ENCODE data around the gene GINS2. TPM values are rescaled to one million over a fixed set of nuclear protein-coding genes. Genes with fewer than 3 reads are reported as not detected.

The GINS2 gene
- total RNA-seq, 1 experiment from 2014 or later = 71.9 TPM

DNA sequence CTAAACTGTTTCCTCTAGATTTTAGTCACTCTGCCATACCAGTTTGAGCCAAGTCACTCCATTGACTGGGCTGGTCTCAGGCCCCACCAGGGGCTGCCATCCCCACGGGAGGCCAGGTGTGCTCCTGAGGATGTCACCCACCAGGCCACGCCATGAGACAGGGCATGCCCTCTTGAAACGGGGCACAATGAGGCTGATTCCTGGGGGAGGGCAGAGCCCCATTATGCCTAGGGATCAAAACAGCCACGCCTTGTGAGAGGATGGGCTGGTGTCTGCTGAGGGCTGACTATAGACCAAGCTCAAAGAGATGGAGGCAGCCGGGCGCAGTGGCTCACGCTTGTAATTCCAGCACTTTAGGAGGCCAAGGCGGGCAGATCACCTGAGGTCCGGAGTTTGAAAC lies 21.5 kb downstream of the GINS2 start:
- no TSS peak for BruUV-seq (replicated peaks)
- peaks cover 77% of the 10 kb centered on the region for H3K36me3 ChIP-seq (ENCODE audit: insufficient read depth, low read length, poor library complexity, severe bottlenecking)
- no peaks in the 10 kb centered on the region for H3K9me3 ChIP-seq (ENCODE audit: low read depth, low read length, poor library complexity, severe bottlenecking)
- no peak overlapping the region for H3K27ac ChIP-seq (ENCODE audit: low read depth, low read length, poor library complexity, severe bottlenecking)
- H3K4me3 ChIP-seq (ENCODE audit: low read depth, low read length, poor library complexity, severe bottlenecking) = no peak overlapping the region
- intact Hi-C loops (cut with micrococcal nuclease; ENCODE audit: unreplicated experiment) = no loop called here
- H3K4me1 ChIP-seq (ENCODE audit: insufficient read depth, low read length, poor library complexity, severe bottlenecking) = peaks cover 2% of the 10 kb centered on the region
- no peak for DNase-seq (ENCODE audit: low spot score)
- POLR2A ChIA-PET (ENCODE audit: low non-redundant PET) = no interaction called here
- TF ChIP-seq, protein P1, sequence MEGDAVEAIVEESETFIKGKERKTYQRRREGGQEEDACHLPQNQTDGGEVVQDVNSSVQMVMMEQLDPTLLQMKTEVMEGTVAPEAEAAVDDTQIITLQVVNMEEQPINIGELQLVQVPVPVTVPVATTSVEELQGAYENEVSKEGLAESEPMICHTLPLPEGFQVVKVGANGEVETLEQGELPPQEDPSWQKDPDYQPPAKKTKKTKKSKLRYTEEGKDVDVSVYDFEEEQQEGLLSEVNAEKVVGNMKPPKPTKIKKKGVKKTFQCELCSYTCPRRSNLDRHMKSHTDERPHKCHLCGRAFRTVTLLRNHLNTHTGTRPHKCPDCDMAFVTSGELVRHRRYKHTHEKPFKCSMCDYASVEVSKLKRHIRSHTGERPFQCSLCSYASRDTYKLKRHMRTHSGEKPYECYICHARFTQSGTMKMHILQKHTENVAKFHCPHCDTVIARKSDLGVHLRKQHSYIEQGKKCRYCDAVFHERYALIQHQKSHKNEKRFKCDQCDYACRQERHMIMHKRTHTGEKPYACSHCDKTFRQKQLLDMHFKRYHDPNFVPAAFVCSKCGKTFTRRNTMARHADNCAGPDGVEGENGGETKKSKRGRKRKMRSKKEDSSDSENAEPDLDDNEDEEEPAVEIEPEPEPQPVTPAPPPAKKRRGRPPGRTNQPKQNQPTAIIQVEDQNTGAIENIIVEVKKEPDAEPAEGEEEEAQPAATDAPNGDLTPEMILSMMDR (conservative IDR thresholded peaks at IDR 0.05; ENCODE audit: low read depth, low read length) = no peak
- no peak for TF ChIP-seq EZH2 (IDR thresholded peaks at IDR 0.05; ENCODE audit: borderline replicate concordance, low read depth, low read length, poor library complexity, severe bottlenecking)
- H3K27me3 ChIP-seq (replicated peaks; ENCODE audit: insufficient read depth, low read depth, low read length, poor library complexity) = no peaks in the 10 kb centered on the region
- CTCF ChIA-PET = no interaction called here

- no peak for DNase-seq (ENCODE audit: low spot score)
- BruUV-seq (replicated peaks) = no TSS peak
- H3K36me3 ChIP-seq (ENCODE audit: insufficient read depth, low read length, poor library complexity, severe bottlenecking) = peaks cover 76% of the 10 kb centered on the region
- ChIA-PET CTCF (no interaction called here), POLR2A (ENCODE audit: low non-redundant PET) (no interaction called here)
- H3K4me3 ChIP-seq (ENCODE audit: low read depth, low read length, poor library complexity, severe bottlenecking) = no peak overlapping the region
- peaks cover 11% of the 10 kb centered on the region for H3K4me1 ChIP-seq (ENCODE audit: insufficient read depth, low read length, poor library complexity, severe bottlenecking)
- H3K27ac ChIP-seq (ENCODE audit: low read depth, low read length, poor library complexity, severe bottlenecking) = no peak overlapping the region
- intact Hi-C loops (cut with micrococcal nuclease; ENCODE audit: unreplicated experiment) = no loop called here
- no peak for TF ChIP-seq EZH2 (IDR thresholded peaks at IDR 0.05; ENCODE audit: borderline replicate concordance, low read depth, low read length, poor library complexity, severe bottlenecking)
- TF ChIP-seq, protein P1 (conservative IDR thresholded peaks at IDR 0.05; ENCODE audit: low read depth, low read length) = no peak
- no peaks in the 10 kb centered on the region for H3K9me3 ChIP-seq (ENCODE audit: low read depth, low read length, poor library complexity, severe bottlenecking)
- H3K27me3 ChIP-seq (replicated peaks; ENCODE audit: insufficient read depth, low read depth, low read length, poor library complexity) = no peaks in the 10 kb centered on the region
These were observed 22.8 kb downstream of the GINS2 start for GRCh38 chr16:85665929-85666328.

DNA sequence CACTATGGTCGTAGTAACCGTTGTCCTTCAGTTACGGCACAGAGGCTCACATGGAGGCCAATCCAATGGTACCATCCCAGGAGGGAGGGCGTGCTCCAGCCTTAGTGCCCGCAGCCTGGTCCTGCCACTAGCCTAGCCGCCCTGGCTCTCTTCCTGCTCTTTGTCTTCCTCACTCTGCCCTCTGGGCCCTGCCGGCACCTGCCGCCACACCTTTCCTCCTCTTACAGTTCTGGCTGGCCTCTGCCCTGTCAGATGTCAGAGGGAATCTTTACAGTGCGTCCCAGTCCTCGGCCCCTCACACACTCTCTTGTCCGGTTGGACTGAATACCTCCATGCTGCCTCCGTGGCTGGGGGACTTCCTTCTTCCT lies 23.4 kb downstream of the GINS2 start:
- peaks cover 72% of the 10 kb centered on the region for H3K36me3 ChIP-seq (ENCODE audit: insufficient read depth, low read length, poor library complexity, severe bottlenecking)
- BruUV-seq (replicated peaks) = no TSS peak

More for the DNA sequence above, 23.4 kb downstream of the GINS2 start:
- Histone ChIP-seq H3K27me3 (replicated peaks; ENCODE audit: insufficient read depth, low read depth, low read length, poor library complexity) (no peaks in the 10 kb centered on the region), H3K27ac (ENCODE audit: low read depth, low read length, poor library complexity, severe bottlenecking) (no peak overlapping the region), H3K4me1 (ENCODE audit: insufficient read depth, low read length, poor library complexity, severe bottlenecking) (peaks cover 11% of the 10 kb centered on the region), H3K4me3 (ENCODE audit: low read depth, low read length, poor library complexity, severe bottlenecking) (no peak overlapping the region), H3K9me3 (ENCODE audit: low read depth, low read length, poor library complexity, severe bottlenecking) (no peaks in the 10 kb centered on the region)
- ChIA-PET CTCF (no interaction called here), POLR2A (ENCODE audit: low non-redundant PET) (no interaction called here)
- intact Hi-C loops (cut with micrococcal nuclease; ENCODE audit: unreplicated experiment) = no loop called here
- TF ChIP-seq EZH2 (IDR thresholded peaks at IDR 0.05; ENCODE audit: borderline replicate concordance, low read depth, low read length, poor library complexity, severe bottlenecking) = no peak
- TF ChIP-seq, protein P1 (conservative IDR thresholded peaks at IDR 0.05; ENCODE audit: low read depth, low read length) = no peak
- no peak for DNase-seq (ENCODE audit: low spot score)

All from A673 (cell line).